AG10803 (cell line): Measurements from ENCODE around the gene CDK14.

Source experiments
- DNase-seq: peaks from one replicate; pipeline ENCODE4 v3.0.0; 2010; ENCODE audit warnings: low read depth
- H3K4me3 ChIP-seq: 2 replicates; pipeline ENCODE4 v1.5.1; 2011; ENCODE audit warnings: mild to moderate bottlenecking, low read length, control low read depth
- CTCF ChIP-seq: conservative IDR thresholded peaks from 2 replicates; pipeline ENCODE4 v1.5.1; 2011; ENCODE audit warnings: mild to moderate bottlenecking, low read length, control low read depth, inconsistent platforms

The CDK14 gene

GRCh38 chr7:91127959-91128358, 531.8 kb downstream of the CDK14 start:
- H3K4me3 ChIP-seq = no peak overlapping the region
- no peak for DNase-seq
- no peak for TF ChIP-seq CTCF

GRCh38 chr7:91128683-91129348, 532.7 kb downstream of the CDK14 start:
- H3K4me3 ChIP-seq = no peak overlapping the region
- peak; percentile 12 for DNase-seq
- no peak for TF ChIP-seq CTCF

- no peak overlapping the region for H3K4me3 ChIP-seq
- TF ChIP-seq CTCF = no peak
- no peak for DNase-seq
Measured at GRCh38 chr7:91135300-91135699, 539.2 kb downstream of the CDK14 start.

- TF ChIP-seq CTCF = no peak
- no peak for DNase-seq
- no peak overlapping the region for H3K4me3 ChIP-seq
Measured at GRCh38 chr7:91135703-91136430, 539.7 kb downstream of the CDK14 start.

GRCh38 chr7:91137153-91137787, 541.1 kb downstream of the CDK14 start:
- TF ChIP-seq CTCF = no peak
- DNase-seq = no peak
- H3K4me3 ChIP-seq = no peak overlapping the region

- no peak for TF ChIP-seq CTCF
- no peak overlapping the region for H3K4me3 ChIP-seq
- no peak for DNase-seq
Measured at GRCh38 chr7:91137788-91138368, 541.8 kb downstream of the CDK14 start.
